Lower leg skin (tissue), 4 donors: ENCODE results near the gene ZNF219. TPM values are rescaled to one million over a fixed set of nuclear protein-coding genes. Genes with fewer than 3 reads are reported as not detected.

Source experiments
- DNase-seq, 2 donors: peaks; one replicate each; pipeline ENCODE4 v3.0.0-alpha.2; 2019; ENCODE audit warnings: low spot score in 2 of 2
- H3K4me3 ChIP-seq: fragments of 200-600 bp; sonication (generic); 2 replicates; pipeline ENCODE4 v1.5.1; 2017; ENCODE audit warnings: mild to moderate bottlenecking, low read depth; ENCODE audit not compliant: poor library complexity, severe bottlenecking
- POLR2A ChIP-seq, 2 donors: fragments of 450-650 bp; IDR thresholded peaks; one replicate each; pipeline ENCODE4 v1.6.1; 2016 to 2017; ENCODE audit warnings: antibody characterized with exemption in 2 of 2, mild to moderate bottlenecking in 1 of 2, moderate library complexity in 1 of 2
- WGBS, 2 donors: methylation state at CpG; one replicate each; pipeline ENCODE4 v1.1.5; 2018; 5-methylcytosine and 5-hydroxymethylcytosine counted together
- intact Hi-C: fragments of 100-400 bp; cut with DNase I; formaldehyde crosslinking; loops from one replicate; pipeline ENCODE4 v1.15.0; 2023; ENCODE audit warnings: low total_unique reads
- total RNA-seq, 4 donors: library from RNA; depleted of rRNA; stranded (reverse); fragments of >200 nt; gene quantifications; one replicate each; pipeline ENCODE4 v1.1.0, GENCODE V29; 2016
- TF ChIP-seq, protein P1 (sequence below), 3 donors: fragments of 450-650 bp; IDR thresholded peaks; one replicate each; pipeline ENCODE4 v1.5.1; 2016; ENCODE audit warnings: antibody characterized with exemption in 3 of 3, mild to moderate bottlenecking in 3 of 3, moderate library complexity in 2 of 3

Gene ZNF219
- 10 to 100 TPM; 56.9 to 89.9 (median 82.2) TPM for total RNA-seq

GRCh38 chr14:21098076-21098891, at the start of gene ZNF219:
TSS of gene ZNF219 (minus strand) at chr14:21098655. CDS start at chr14:21093591, 5,064 bp downstream.
- DNase-seq: peak in 1 of 2 donors; percentile 93
- peak within 1 kb of the TSS; percentile 26 for H3K4me3 ChIP-seq
- 0 to 1% methylated on average over 15 of the region's 90 CpGs for WGBS, 2 donors
- TF ChIP-seq, protein P1, sequence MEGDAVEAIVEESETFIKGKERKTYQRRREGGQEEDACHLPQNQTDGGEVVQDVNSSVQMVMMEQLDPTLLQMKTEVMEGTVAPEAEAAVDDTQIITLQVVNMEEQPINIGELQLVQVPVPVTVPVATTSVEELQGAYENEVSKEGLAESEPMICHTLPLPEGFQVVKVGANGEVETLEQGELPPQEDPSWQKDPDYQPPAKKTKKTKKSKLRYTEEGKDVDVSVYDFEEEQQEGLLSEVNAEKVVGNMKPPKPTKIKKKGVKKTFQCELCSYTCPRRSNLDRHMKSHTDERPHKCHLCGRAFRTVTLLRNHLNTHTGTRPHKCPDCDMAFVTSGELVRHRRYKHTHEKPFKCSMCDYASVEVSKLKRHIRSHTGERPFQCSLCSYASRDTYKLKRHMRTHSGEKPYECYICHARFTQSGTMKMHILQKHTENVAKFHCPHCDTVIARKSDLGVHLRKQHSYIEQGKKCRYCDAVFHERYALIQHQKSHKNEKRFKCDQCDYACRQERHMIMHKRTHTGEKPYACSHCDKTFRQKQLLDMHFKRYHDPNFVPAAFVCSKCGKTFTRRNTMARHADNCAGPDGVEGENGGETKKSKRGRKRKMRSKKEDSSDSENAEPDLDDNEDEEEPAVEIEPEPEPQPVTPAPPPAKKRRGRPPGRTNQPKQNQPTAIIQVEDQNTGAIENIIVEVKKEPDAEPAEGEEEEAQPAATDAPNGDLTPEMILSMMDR (IDR thresholded peaks at IDR 0.05): no peak
- TF ChIP-seq POLR2A (IDR thresholded peaks at IDR 0.05): no peak
- intact Hi-C loops: loop anchor here (5.0 to 10.0 kb wide), 2 partner anchors 83 to 241 kb away; no protein-coding TSS in a partner anchor

DNA sequence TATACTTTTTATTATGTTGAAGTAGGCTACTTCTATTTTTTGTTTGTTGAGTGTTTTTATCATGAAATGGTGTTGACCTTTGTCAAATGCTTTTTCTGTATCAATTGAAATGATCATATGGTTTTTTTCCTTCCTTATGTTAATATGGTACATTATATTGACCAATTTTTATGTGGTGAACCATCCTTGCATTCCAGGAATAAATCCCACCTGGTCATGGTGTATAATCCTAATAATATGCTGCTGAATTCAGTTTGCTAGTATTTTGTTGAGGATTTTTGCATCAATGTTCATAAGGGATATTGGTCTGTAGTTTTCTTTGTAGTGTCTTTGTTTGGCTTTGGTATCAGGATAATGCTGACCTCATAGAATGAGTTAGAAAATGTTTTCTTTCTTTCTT, 47.0 kb upstream of the ZNF219 start:
- TF ChIP-seq, protein P1 (IDR thresholded peaks at IDR 0.05): no peak
- intact Hi-C loops: no loop called here
- DNase-seq: no peak
- no peak overlapping the region for H3K4me3 ChIP-seq

DNA sequence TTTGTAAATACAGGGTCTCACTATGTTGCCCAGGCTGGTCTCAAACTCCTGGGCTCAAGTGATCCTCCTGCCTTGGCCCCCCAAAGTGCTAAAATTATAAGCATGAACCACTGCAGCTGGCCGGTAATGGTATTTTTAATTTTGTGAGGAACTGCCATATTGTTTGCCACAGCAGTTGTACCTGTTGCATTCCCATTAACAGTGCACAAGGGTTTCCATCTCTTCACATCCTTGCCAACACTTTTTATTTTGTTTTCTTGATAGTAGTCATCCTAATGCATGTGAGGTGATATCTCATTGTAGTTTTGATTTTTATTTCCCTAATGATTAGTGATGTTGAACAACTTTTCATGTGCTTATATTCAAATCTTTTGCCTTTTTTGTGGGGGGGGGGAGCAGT, 43.9 kb upstream of the ZNF219 start:
- WGBS, 2 donors: 86 to 89% methylated on average over 1 of the region's 1 CpG
- TF ChIP-seq POLR2A (IDR thresholded peaks at IDR 0.05): no peak
- TF ChIP-seq, protein P1 (IDR thresholded peaks at IDR 0.05): no peak
- intact Hi-C loops: no loop called here

GRCh38 chr14:21136024-21136423, 37.6 kb upstream of the ZNF219 start:
- DNase-seq: no peak
- no peak overlapping the region for H3K4me3 ChIP-seq
- TF ChIP-seq POLR2A (IDR thresholded peaks at IDR 0.05): no peak
- TF ChIP-seq, protein P1 (IDR thresholded peaks at IDR 0.05): no peak
- intact Hi-C loops: no loop called here
- 24 to 28% methylated on average over 1 of the region's 1 CpG for WGBS, 2 donors

More for the DNA sequence above, 43.9 kb upstream of the ZNF219 start:
- no peak overlapping the region for H3K4me3 ChIP-seq
- no peak for DNase-seq

DNA sequence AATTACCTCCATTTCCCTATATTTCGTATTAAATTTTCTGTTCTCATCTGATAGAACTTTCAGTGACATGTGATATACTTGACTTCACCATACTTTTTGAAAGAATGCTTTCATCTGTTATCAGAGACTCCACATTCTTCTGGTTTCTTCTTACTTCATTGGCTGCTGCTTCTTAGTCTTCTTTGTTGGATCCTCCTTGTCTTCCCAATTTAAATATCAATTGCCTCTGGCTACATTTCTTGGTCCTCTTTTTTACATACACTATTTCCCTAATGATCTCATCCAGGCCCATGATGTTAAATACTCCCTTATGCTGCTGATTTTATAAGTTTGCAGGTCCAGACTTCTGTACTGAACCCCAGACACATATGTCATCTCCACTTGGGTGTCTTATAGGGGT, 35.4 kb upstream of the ZNF219 start:
- DNase-seq: no peak
- no peak overlapping the region for H3K4me3 ChIP-seq
- intact Hi-C loops: no loop called here
- 36 to 64% methylated on average over 1 of the region's 1 CpG for WGBS, 2 donors
- TF ChIP-seq POLR2A (IDR thresholded peaks at IDR 0.05): no peak
- TF ChIP-seq, protein P1 (IDR thresholded peaks at IDR 0.05): no peak
